ENCODE results near the gene LRBA.

The LRBA gene

GRCh38 chr4:150768497-150768896 is 246.6 kb downstream of the LRBA start:
- TF ChIP-seq CTCF (IDR thresholded peaks at IDR 0.05; ENCODE audit: borderline replicate concordance, extremely low read depth, low read length, poor library complexity, severe bottlenecking), result no peak
- no peak for TF ChIP-seq EZH2 (IDR thresholded peaks at IDR 0.05; ENCODE audit: borderline replicate concordance, low read depth, low read length, severe bottlenecking)
- Histone ChIP-seq H3K27ac (ENCODE audit: low read length) (no peak overlapping the region), H3K4me2 (ENCODE audit: insufficient read depth, low read length) (no peak overlapping the region), H3K9me3 (ENCODE audit: insufficient read depth, low read length, severe bottlenecking) (no peaks in the 10 kb centered on the region), H3K79me2 (ENCODE audit: insufficient read depth, low read length) (no peaks in the 10 kb centered on the region), H3K4me3 (ENCODE audit: low read depth in 1 of 2, low read length in 2 of 2) (no peak overlapping the region), H4K20me1 (ENCODE audit: insufficient read depth, low read length) (no peaks in the 10 kb centered on the region), H3K9ac (ENCODE audit: low read depth, low read length) (no peak overlapping the region), H2AFZ (ENCODE audit: low read depth, low read length) (no peak overlapping the region), H3K4me1 (ENCODE audit: insufficient read depth, low read length) (no peaks in the 10 kb centered on the region), H3K27me3 (ENCODE audit: insufficient read depth, low read length, poor library complexity) (no peaks in the 10 kb centered on the region), H3K36me3 (ENCODE audit: insufficient read depth, low read length) (no peaks in the 10 kb centered on the region)
- DNase-seq, result no peak
- no peak for ATAC-seq (ENCODE audit: insufficient read depth, low read depth)

GRCh38 chr4:150765216-150765615 is 249.9 kb downstream of the LRBA start:
- no peak for DNase-seq

GRCh38 chr4:150751648-150752047 is 263.4 kb downstream of the LRBA start:
- H3K4me1 ChIP-seq (ENCODE audit: insufficient read depth, low read length), result no peaks in the 10 kb centered on the region
- no peaks in the 10 kb centered on the region for H4K20me1 ChIP-seq (ENCODE audit: insufficient read depth, low read length)
- ATAC-seq (ENCODE audit: insufficient read depth, low read depth) (no peak), DNase-seq (no peak)
- no peak overlapping the region for H3K27ac ChIP-seq (ENCODE audit: low read length)
- no peaks in the 10 kb centered on the region for H3K36me3 ChIP-seq (ENCODE audit: insufficient read depth, low read length)
- H3K9ac ChIP-seq (ENCODE audit: low read depth, low read length), result no peak overlapping the region
- H3K4me3 ChIP-seq (ENCODE audit: low read depth in 1 of 2, low read length in 2 of 2), result no peak overlapping the region
- H3K79me2 ChIP-seq (ENCODE audit: insufficient read depth, low read length), result no peaks in the 10 kb centered on the region
- H3K4me2 ChIP-seq (ENCODE audit: insufficient read depth, low read length), result no peak overlapping the region
- TF ChIP-seq CTCF (IDR thresholded peaks at IDR 0.05; ENCODE audit: borderline replicate concordance, extremely low read depth, low read length, poor library complexity, severe bottlenecking) (no peak), EZH2 (IDR thresholded peaks at IDR 0.05; ENCODE audit: borderline replicate concordance, low read depth, low read length, severe bottlenecking) (no peak)
- no peaks in the 10 kb centered on the region for H3K27me3 ChIP-seq (ENCODE audit: insufficient read depth, low read length, poor library complexity)
- H2AFZ ChIP-seq (ENCODE audit: low read depth, low read length), result no peak overlapping the region
- H3K9me3 ChIP-seq (ENCODE audit: insufficient read depth, low read length, severe bottlenecking), result no peaks in the 10 kb centered on the region

More at GRCh38 chr4:150765216-150765615, 249.9 kb downstream of the LRBA start:
- no peak overlapping the region for H3K4me2 ChIP-seq (ENCODE audit: insufficient read depth, low read length)
- H3K36me3 ChIP-seq (ENCODE audit: insufficient read depth, low read length), result no peaks in the 10 kb centered on the region
- no peaks in the 10 kb centered on the region for H4K20me1 ChIP-seq (ENCODE audit: insufficient read depth, low read length)
- H3K27me3 ChIP-seq (ENCODE audit: insufficient read depth, low read length, poor library complexity), result no peaks in the 10 kb centered on the region
- H3K4me1 ChIP-seq (ENCODE audit: insufficient read depth, low read length), result no peaks in the 10 kb centered on the region
- no peaks in the 10 kb centered on the region for H3K9me3 ChIP-seq (ENCODE audit: insufficient read depth, low read length, severe bottlenecking)
- no peak overlapping the region for H3K4me3 ChIP-seq (ENCODE audit: low read depth in 1 of 2, low read length in 2 of 2)
- ATAC-seq (ENCODE audit: insufficient read depth, low read depth), result no peak
- no peak overlapping the region for H2AFZ ChIP-seq (ENCODE audit: low read depth, low read length)
- no peak overlapping the region for H3K27ac ChIP-seq (ENCODE audit: low read length)
- TF ChIP-seq EZH2 (IDR thresholded peaks at IDR 0.05; ENCODE audit: borderline replicate concordance, low read depth, low read length, severe bottlenecking) (no peak), CTCF (IDR thresholded peaks at IDR 0.05; ENCODE audit: borderline replicate concordance, extremely low read depth, low read length, poor library complexity, severe bottlenecking) (no peak)
- no peaks in the 10 kb centered on the region for H3K79me2 ChIP-seq (ENCODE audit: insufficient read depth, low read length)
- no peak overlapping the region for H3K9ac ChIP-seq (ENCODE audit: low read depth, low read length)

GRCh38 chr4:150750824-150751223 is 264.3 kb downstream of the LRBA start:
- no peak overlapping the region for H3K4me3 ChIP-seq (ENCODE audit: low read depth in 1 of 2, low read length in 2 of 2)
- DNase-seq (no peak), ATAC-seq (ENCODE audit: insufficient read depth, low read depth) (no peak)
- H3K9me3 ChIP-seq (ENCODE audit: insufficient read depth, low read length, severe bottlenecking), result no peaks in the 10 kb centered on the region
- no peaks in the 10 kb centered on the region for H3K27me3 ChIP-seq (ENCODE audit: insufficient read depth, low read length, poor library complexity)
- H3K27ac ChIP-seq (ENCODE audit: low read length), result no peak overlapping the region
- H3K36me3 ChIP-seq (ENCODE audit: insufficient read depth, low read length), result no peaks in the 10 kb centered on the region
- no peak overlapping the region for H3K9ac ChIP-seq (ENCODE audit: low read depth, low read length)
- H3K4me1 ChIP-seq (ENCODE audit: insufficient read depth, low read length), result no peaks in the 10 kb centered on the region
- no peaks in the 10 kb centered on the region for H4K20me1 ChIP-seq (ENCODE audit: insufficient read depth, low read length)
- TF ChIP-seq EZH2 (IDR thresholded peaks at IDR 0.05; ENCODE audit: borderline replicate concordance, low read depth, low read length, severe bottlenecking), result no peak
- no peak for TF ChIP-seq CTCF (IDR thresholded peaks at IDR 0.05; ENCODE audit: borderline replicate concordance, extremely low read depth, low read length, poor library complexity, severe bottlenecking)
- no peak overlapping the region for H3K4me2 ChIP-seq (ENCODE audit: insufficient read depth, low read length)
- no peaks in the 10 kb centered on the region for H3K79me2 ChIP-seq (ENCODE audit: insufficient read depth, low read length)
- no peak overlapping the region for H2AFZ ChIP-seq (ENCODE audit: low read depth, low read length)
